GM12878 (cell line): Measurements from ENCODE around the gene LTBP2. TPM values are rescaled to one million over a fixed set of nuclear protein-coding genes. Genes with fewer than 3 reads are reported as not detected.

Source experiments
- ATAC-seq: fragments of 200-7000 bp; cut with Tn5 transposase; 3 replicates; pipeline ENCODE4 v1.9.1; 2020; ENCODE audit warnings: mild to moderate bottlenecking, moderate library complexity
- BruUV-seq: library from RNA; stranded (reverse); fragments of 400-500 nt; replicated peaks from 2 replicates; lab custom pipeline; 2021; lab: Mats Ljungman, UMichigan
- CTCF ChIA-PET: fragments of 300-600 bp; sonication (Branson Sonifier 250); formaldehyde crosslinking; extraction: SDS; loops from one replicate; lab custom pipeline; 2021; ENCODE audit warnings: inconsistent platforms; lab: Yijun Ruan, JAX
- POLR2A ChIA-PET: fragments of 350-600 bp; formaldehyde crosslinking; extraction: SDS; loops from one replicate; lab custom pipeline; 2021; ENCODE audit warnings: inconsistent platforms; lab: Charles Lee
- RAD21 ChIA-PET: fragments of 300-600 bp; sonication (Branson Sonifier 250); formaldehyde crosslinking; loops from one replicate; lab custom pipeline; 2023; ENCODE audit warnings: antibody characterized with exemption; ENCODE audit not compliant: unreplicated experiment; lab: Charles Lee
- SMC1A ChIA-PET: fragments of 300-600 bp; sonication (Branson Sonifier 250); formaldehyde crosslinking; loops from one replicate; lab custom pipeline; 2023; ENCODE audit not compliant: unreplicated experiment, uncharacterized antibody; lab: Charles Lee
- DNase-seq: peaks from one replicate; pipeline ENCODE4 v3.0.0-alpha.2; 2011; ENCODE audit warnings: low read depth, low spot score
- FAIRE-seq: peaks from 3 replicates; lab custom pipeline; 2011; peaks lifted over from hg19 to GRCh38; lab: Jason Lieb, UNC
- H2AFZ ChIP-seq: 2 replicates; pipeline ENCODE4 v1.6.0; 2011; ENCODE audit warnings: low read depth, low read length, control low read depth; ENCODE audit not compliant: control insufficient read depth
- H3K27ac ChIP-seq: 2 replicates; pipeline ENCODE4 v1.5.1; 2011; ENCODE audit warnings: control low read depth; ENCODE audit not compliant: control insufficient read depth, insufficient read depth
- H3K27me3 ChIP-seq, 2 experiments: replicated peaks in 1 of 2; 2 replicates each; pipeline versions ENCODE4 v1.6.0 to v1.6.1; 2011; ENCODE audit warnings: low read length in 1 of 2; ENCODE audit not compliant: control insufficient read depth in 2 of 2, insufficient read depth in 2 of 2
- H3K36me3 ChIP-seq, 2 experiments: 2 replicates each; pipeline ENCODE4 v1.5.1; 2011; ENCODE audit warnings: low read length in 1 of 2; ENCODE audit not compliant: control insufficient read depth in 2 of 2, insufficient read depth in 2 of 2
- H3K4me1 ChIP-seq: 2 replicates; pipeline ENCODE4 v1.6.1; 2011; ENCODE audit warnings: mild to moderate bottlenecking, low read length, moderate library complexity, mixed read lengths; ENCODE audit not compliant: control insufficient read depth, insufficient read depth
- H3K4me2 ChIP-seq: 2 replicates; pipeline ENCODE4 v1.6.0; 2011; ENCODE audit warnings: control low read depth; ENCODE audit not compliant: control insufficient read depth, insufficient read depth
- H3K4me3 ChIP-seq: fragments of 200-600 bp; sonication (generic); 2 replicates; pipeline ENCODE4 v1.5.1; 2016
- H3K79me2 ChIP-seq: 2 replicates; pipeline ENCODE4 v1.6.0; 2011; ENCODE audit warnings: low read length; ENCODE audit not compliant: control insufficient read depth, insufficient read depth
- H3K9ac ChIP-seq: 2 replicates; pipeline ENCODE4 v1.8.0; 2011; ENCODE audit warnings: low read length, control low read depth, mixed read lengths; ENCODE audit not compliant: control insufficient read depth, insufficient read depth
- H3K9me3 ChIP-seq: replicated peaks from 3 replicates; pipeline ENCODE4 v1.5.1; 2011; ENCODE audit warnings: mild to moderate bottlenecking, low read length; ENCODE audit not compliant: control insufficient read depth, insufficient read depth
- H4K20me1 ChIP-seq: 2 replicates; pipeline ENCODE4 v1.6.0; 2011; ENCODE audit not compliant: control insufficient read depth, insufficient read depth
- BACH1 ChIP-seq: fragments of 450-650 bp; IDR thresholded peaks from 2 replicates; pipeline ENCODE4 v1.6.1; 2017; ENCODE audit warnings: mild to moderate bottlenecking, borderline replicate concordance
- CBX3 ChIP-seq: fragments of 200-600 bp; sonication (generic); IDR thresholded peaks from 2 replicates; pipeline ENCODE4 v1.6.1; 2016; ENCODE audit warnings: low read depth, borderline replicate concordance
- CUX1 ChIP-seq: IDR thresholded peaks from 2 replicates; pipeline ENCODE4 v1.6.1; 2012; ENCODE audit warnings: improper control_type of control experiment, low read depth, low read length; ENCODE audit not compliant: insufficient replicate concordance
- ETV6 ChIP-seq, 2 experiments: fragments of 450-650 bp in 1 of 2; IDR thresholded peaks in 1 of 2; conservative IDR thresholded peaks in 1 of 2; 2 replicates each; pipeline ENCODE4 v1.6.1; 2014; ENCODE audit warnings: antibody characterized with exemption in 1 of 2, borderline replicate concordance in 1 of 2, low read depth in 1 of 2, mild to moderate bottlenecking in 1 of 2, moderate library complexity in 1 of 2
- EZH2 ChIP-seq: IDR thresholded peaks from 2 replicates; pipeline ENCODE4 v1.6.1; 2012; ENCODE audit warnings: low read depth, mild to moderate bottlenecking, control low read depth, inconsistent platforms, low read length, borderline replicate concordance; ENCODE audit not compliant: control insufficient read depth
- GABPA ChIP-seq: IDR thresholded peaks from 2 replicates; pipeline ENCODE4 v1.6.1; 2014; ENCODE audit warnings: antibody characterized with exemption, low read depth, mild to moderate bottlenecking, inconsistent platforms
- MYB ChIP-seq: fragments of 150-350 bp; IDR thresholded peaks from 2 replicates; pipeline ENCODE4 v1.6.1; 2014; ENCODE audit warnings: mild to moderate bottlenecking, low read depth, low read length, borderline replicate concordance
- RAD21 ChIP-seq: IDR thresholded peaks from 2 replicates; pipeline ENCODE4 v1.6.1; 2011; ENCODE audit warnings: mild to moderate bottlenecking, low read depth, low read length, moderate library complexity; ENCODE audit not compliant: insufficient read depth
- RCOR1 ChIP-seq: conservative IDR thresholded peaks from 2 replicates; pipeline ENCODE4 v1.6.1; 2012; ENCODE audit warnings: low read depth, low read length, improper control_type of control experiment
- SMAD5 ChIP-seq: IDR thresholded peaks from 2 replicates; pipeline ENCODE4 v1.6.1; 2016; ENCODE audit warnings: antibody characterized with exemption, low read depth
- SREBF1 ChIP-seq: IDR thresholded peaks from 2 replicates; pipeline ENCODE4 v1.6.1; 2012; ENCODE audit warnings: mild to moderate bottlenecking, low read length
- USF2 ChIP-seq: IDR thresholded peaks from 2 replicates; pipeline ENCODE4 v1.6.1; 2011; ENCODE audit warnings: low read depth, low read length, improper control_type of control experiment, borderline replicate concordance
- ZBTB4 ChIP-seq: fragments of 450-650 bp; formaldehyde crosslinking; IDR thresholded peaks from 2 replicates; pipeline ENCODE4 v1.4.0; 2022; ENCODE audit warnings: mild to moderate bottlenecking, moderate library complexity
- WGBS: methylation state at CpG from one replicate; pipeline ENCODE4 v1.1.6; 2016; ENCODE audit warnings: low lambda C conversion rate; ENCODE audit not compliant: insufficient replicate concordance, insufficient coverage; ENCODE audit errors: missing lambda C conversion rate; 5-methylcytosine and 5-hydroxymethylcytosine counted together
- in situ Hi-C: fragments of 300-500 bp; cut with MboI; formaldehyde crosslinking; loops from 9 replicates; pipeline ENCODE4 v1.14.3; 2018; ENCODE audit warnings: mixed read lengths
- intact Hi-C: fragments of 100-400 bp; cut with micrococcal nuclease; formaldehyde crosslinking; loops from one replicate; pipeline ENCODE4 v1.14.2; 2022; ENCODE audit not compliant: unreplicated experiment
- polyA plus RNA-seq, 11 experiments: library from polyadenylated mRNA; depleted of rRNA in 4 of 11; unstranded in 6 of 11; stranded (reverse) in 5 of 11; fragments of >200 nt; fragmentation: Nextera tagmentation in 4 of 11; fragmentation: Illumina TruSeq in 1 of 11; extraction: Ambion mirVana in 4 of 11; extraction: Trizol in 1 of 11; gene quantifications; 1 replicate in 1 of 11; 2 replicates in 10 of 11; pipeline versions ENCODE4 v1.2.1 to v1.2.3, GENCODE V29; 2011 to 2016; ENCODE audit warnings: inconsistent platforms in 2 of 11, missing spikeins in 2 of 11, low read depth in 1 of 11
- total RNA-seq, 4 experiments: library from RNA; depleted of rRNA in 3 of 4; stranded (reverse); fragments of >200 nt in 3 of 4; fragmentation: Illumina TruSeq in 1 of 4; extraction: Trizol in 1 of 4; gene quantifications; 2 replicates each; pipeline versions ENCODE4 v1.2.1 to v1.2.3, GENCODE V29; 2013 to 2021

LTBP2 gene
- total and polyA plus RNA-seq, 10 of the 15 experiments (the other 5 are each of a cell fraction or from before 2014, with no cell fraction given): 0.03 to 0.23 (median 0.06) TPM; not detected in 1

- ChIA-PET CTCF (interaction anchor here (0.7 to 3.0 kb wide), 9 partner anchors 10 to 312 kb away, joined by 3 to 34 read pairs (median 6); no protein-coding TSS in a partner anchor), POLR2A (no interaction called here), SMC1A (interaction anchor here (0.9 kb wide), 1 partner anchor 171 kb away, joined by 3 read pairs; no protein-coding TSS in a partner anchor), RAD21 (no interaction called here)
- H3K9me3 ChIP-seq: no peaks in the 10 kb centered on the region
- H3K4me1 ChIP-seq: peaks cover 15% of the 10 kb centered on the region
- no peak overlapping the region for H3K4me2 ChIP-seq
- peaks cover 0 to 1% of the 10 kb centered on the region in 2 experiments; a peak in 2 of 4 replicates for H3K27me3 ChIP-seq
- H3K36me3 ChIP-seq: no peaks in the 10 kb centered on the region
- H2AFZ ChIP-seq: no peak overlapping the region
- H3K9ac ChIP-seq: no peak overlapping the region
- FAIRE-seq (no peak), ATAC-seq (no peak), DNase-seq (no peak)
- H3K27ac ChIP-seq: no peak overlapping the region
- 56% methylated on average over 53 of the region's 65 CpGs for WGBS
- intact Hi-C loops (loop anchor here (5.0 kb wide), 1 partner anchor 36 kb away; no protein-coding TSS in a partner anchor), in situ Hi-C loops (no loop called here)
- no TSS peak for BruUV-seq
- no peaks in the 10 kb centered on the region for H3K79me2 ChIP-seq
- H4K20me1 ChIP-seq: no peaks in the 10 kb centered on the region
- no peak overlapping the region for H3K4me3 ChIP-seq
- TF ChIP-seq RAD21: no peak
- no peak for TF ChIP-seq EZH2
- no peak for TF ChIP-seq RCOR1
- TF ChIP-seq SREBF1: no peak
- no peak for TF ChIP-seq USF2
- no peak for TF ChIP-seq ZBTB4 (CRISPR knock-in tag)
- no peak for TF ChIP-seq GABPA
- no peak for TF ChIP-seq CBX3
- no peak for TF ChIP-seq SMAD5
- no peak for TF ChIP-seq CUX1
- no peak for TF ChIP-seq MYB
- no peak for TF ChIP-seq ETV6 (conservative IDR thresholded peaks at IDR 0.05 in 1 of 2, IDR thresholded peaks at IDR 0.05 in 1 of 2; ENCODE audit: borderline replicate concordance in 1 of 2, low read depth in 1 of 2)
- no peak for TF ChIP-seq BACH1
Observed at GRCh38 chr14:74610866-74611649, 979 bp downstream of the LTBP2 start.
